ENCODE results near the gene TPST2.

DNA sequence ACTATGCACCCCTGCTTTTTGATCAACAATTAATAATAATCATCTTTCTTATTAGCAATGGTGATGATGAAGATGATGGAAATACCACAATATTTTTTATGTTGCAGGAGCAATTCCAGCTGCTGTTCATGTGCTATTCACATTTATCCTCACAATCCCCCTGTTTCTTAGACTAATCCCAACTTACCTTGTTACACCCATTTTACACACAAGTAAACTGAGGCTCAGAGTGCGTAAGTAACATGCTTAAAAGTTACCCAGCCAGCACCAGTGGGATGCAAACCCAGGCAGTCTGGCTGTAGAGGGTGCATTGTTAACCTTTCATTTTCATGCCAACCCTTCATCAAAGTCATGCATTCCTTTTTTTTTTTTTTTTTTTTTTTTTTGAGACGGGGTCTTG is 30.3 kb upstream of the TPST2 start:
- TF ChIP-seq POLR2A (IDR thresholded peaks at IDR 0.05; ENCODE audit: low read depth, low read length) (no peak), POLR2AphosphoS5 (IDR thresholded peaks at IDR 0.05; ENCODE audit: low read depth, low read length) (no peak), TAF1 (IDR thresholded peaks at IDR 0.05; ENCODE audit: low read depth, low read length) (no peak), SPI1 (IDR thresholded peaks at IDR 0.05; ENCODE audit: low read depth, low read length) (no peak), POU2F2 (IDR thresholded peaks at IDR 0.05; ENCODE audit: low read depth, low read length) (no peak), PAX5 (IDR thresholded peaks at IDR 0.05; ENCODE audit: insufficient read depth, low read length, severe bottlenecking) (no peak)
